Esophagus muscularis mucosa (tissue), 4 donors: ENCODE results near the gene SUFU.

Experiments used
- CTCF ChIP-seq, 3 experiments: fragments of 200-600 bp in 2 of 3; fragments of 450-650 bp in 1 of 3; sonication (generic) in 2 of 3; IDR thresholded peaks; one replicate each; pipeline ENCODE4 v1.5.1; 2017 to 2019; ENCODE audit warnings: antibody characterized with exemption in 3 of 3, mild to moderate bottlenecking in 2 of 3, moderate library complexity in 1 of 3
- EP300 ChIP-seq: sonication (generic); formaldehyde crosslinking; IDR thresholded peaks from one replicate; pipeline ENCODE4 v1.6.1; 2017; ENCODE audit warnings: antibody characterized with exemption
- POLR2A ChIP-seq: fragments of 450-650 bp; IDR thresholded peaks from one replicate; pipeline ENCODE4 v1.6.1; 2017; ENCODE audit warnings: antibody characterized with exemption, moderate library complexity, mild to moderate bottlenecking, low read depth
- POLR2AphosphoS5 ChIP-seq, 2 donors: sonication (generic); formaldehyde crosslinking; IDR thresholded peaks; one replicate each; pipeline ENCODE4 v1.6.1; 2017; ENCODE audit warnings: antibody characterized with exemption in 2 of 2

- TF ChIP-seq POLR2AphosphoS5 (IDR thresholded peaks at IDR 0.05) (no peak), CTCF (IDR thresholded peaks at IDR 0.05) (no peak), POLR2A (no peak), EP300 (no peak)
Measured at GRCh38 chr10:102467318-102467717, 36.5 kb upstream of the SUFU start.
